Stimulated activated CD4-positive, alpha-beta T cell treated with anti-CD3 and anti-CD28 coated beads, Interleukin-4, amount 100 ng/mL, for 1 hour (primary cell): Measurements from ENCODE around the gene TPTE.
"Not testable (repeated sequence)": the region's sequence is repeated elsewhere in the genome, so short reads cannot be mapped to it uniquely, and the experiment has no call there.

Experiments
- DNase-seq: peaks from one replicate; pipeline ENCODE4 v3.0.0-alpha.2; 2020

TPTE gene

DNA sequence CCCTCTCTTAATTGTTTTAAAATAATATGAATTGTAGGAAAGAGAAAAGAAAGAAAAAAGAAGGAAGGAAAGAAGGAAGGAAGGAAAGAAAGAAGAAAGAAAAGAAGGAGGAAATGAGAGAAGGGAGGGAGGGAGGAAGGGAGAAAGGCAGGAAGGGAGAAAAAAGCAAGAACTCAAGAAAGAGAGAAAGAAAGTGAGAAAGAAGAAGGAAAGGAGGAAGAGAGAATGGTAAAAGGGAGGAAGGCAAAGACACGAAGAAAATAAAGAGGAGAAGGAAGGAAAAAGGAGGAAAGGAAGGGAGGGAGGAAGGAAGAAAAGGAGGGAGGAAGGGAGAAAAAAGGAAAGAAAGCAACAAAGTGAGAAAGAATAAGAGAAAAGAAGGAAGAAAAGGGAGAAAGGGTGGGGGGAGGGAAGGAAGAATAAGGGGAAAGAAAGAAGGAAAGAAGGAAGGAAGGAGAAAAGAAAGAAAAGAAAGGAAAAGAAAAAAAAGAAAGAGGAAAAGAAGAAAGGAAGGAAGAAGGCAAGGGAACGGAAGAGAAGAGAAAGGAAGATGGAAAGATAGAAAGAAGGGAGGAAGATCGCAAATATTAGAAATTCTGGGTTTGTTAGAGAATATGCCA lies 95.9 kb downstream of the TPTE start:
- not testable (repeated sequence) for DNase-seq

DNA sequence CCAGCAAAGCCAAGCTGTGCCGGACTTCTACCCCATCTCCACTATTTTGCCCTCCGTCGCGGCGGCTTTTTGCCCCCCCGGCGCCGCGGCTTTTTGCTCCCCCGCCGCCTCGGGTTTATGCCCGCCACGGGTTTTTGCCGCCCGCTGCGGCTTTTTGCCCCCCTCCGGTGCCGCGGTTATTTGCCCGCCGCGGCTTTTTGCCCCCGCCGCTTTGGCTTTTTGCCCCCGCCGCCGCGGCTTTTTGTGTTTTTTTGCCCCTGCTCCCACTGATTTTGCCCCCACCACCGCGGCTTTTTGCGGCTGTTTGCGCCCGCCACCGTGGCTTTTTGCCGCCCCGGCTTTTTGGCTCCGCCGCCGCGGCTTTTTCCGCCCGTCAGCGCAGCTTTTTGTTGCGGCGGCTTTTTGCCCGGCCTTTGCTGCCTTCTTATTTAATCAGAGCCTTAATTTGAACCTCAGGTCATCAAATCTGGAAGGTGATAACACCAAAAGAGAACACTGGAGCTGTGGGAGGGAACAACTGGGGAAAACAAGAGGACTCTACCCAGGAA lies 106.0 kb downstream of the TPTE start:
- no peak for DNase-seq

DNA sequence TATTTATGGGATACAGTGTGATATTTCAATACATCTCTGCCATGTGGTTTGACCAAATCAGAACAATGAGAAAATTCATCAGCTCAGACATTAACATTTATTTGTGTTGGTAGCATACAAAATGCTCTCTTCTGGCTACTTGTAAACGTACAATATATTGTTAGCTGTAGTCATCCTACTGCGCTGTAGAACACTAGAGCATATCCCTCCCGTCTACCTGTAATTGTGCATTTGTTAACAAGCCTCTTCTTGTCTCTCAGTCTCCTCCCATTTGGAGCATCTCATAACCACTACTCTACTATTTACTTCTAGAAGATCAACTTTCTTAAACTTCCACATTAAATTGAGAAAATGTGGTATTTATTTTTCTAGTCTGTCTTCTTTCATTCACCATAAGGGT lies 107.9 kb downstream of the TPTE start:
- not testable (repeated sequence) for DNase-seq

DNA sequence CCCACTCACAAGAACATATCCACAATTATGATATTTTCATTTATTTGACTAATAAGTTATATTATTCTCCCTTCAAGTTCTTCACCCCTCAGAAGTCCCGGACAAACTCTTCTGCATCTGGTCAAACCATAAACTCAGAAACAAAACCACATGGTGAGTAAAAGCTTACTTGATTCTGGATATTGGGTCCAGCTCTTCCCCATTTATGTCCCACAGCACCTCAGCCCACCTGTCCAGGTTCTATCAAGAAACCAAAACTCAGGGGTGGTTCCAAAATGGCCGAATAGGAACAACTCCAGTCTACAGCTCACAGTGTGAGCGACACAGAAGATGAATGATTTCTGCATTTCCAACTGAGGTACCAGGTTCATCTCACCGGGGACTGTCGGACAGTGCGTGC lies 109.4 kb downstream of the TPTE start:
- not testable (repeated sequence) for DNase-seq

DNA sequence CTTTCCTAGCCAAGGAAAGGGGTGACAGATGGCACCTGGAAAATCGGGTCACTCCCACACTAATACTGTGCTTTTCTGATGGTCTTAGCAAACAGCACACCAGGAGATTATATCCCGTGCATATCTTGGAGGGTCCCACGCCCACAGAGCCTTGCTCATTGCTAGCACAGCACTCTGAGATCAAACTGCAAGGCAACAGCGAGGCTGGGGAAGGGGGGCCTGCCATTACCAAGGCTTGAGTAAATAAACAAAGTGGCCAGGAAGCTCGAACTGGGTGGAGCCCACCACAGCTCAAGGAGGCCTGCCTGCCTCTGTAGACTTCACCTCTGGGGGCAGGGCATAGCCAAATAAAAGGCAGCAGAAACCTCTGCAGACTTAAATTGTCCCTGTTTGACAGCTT lies 109.9 kb downstream of the TPTE start:
- DNase-seq = not testable (repeated sequence)

DNA sequence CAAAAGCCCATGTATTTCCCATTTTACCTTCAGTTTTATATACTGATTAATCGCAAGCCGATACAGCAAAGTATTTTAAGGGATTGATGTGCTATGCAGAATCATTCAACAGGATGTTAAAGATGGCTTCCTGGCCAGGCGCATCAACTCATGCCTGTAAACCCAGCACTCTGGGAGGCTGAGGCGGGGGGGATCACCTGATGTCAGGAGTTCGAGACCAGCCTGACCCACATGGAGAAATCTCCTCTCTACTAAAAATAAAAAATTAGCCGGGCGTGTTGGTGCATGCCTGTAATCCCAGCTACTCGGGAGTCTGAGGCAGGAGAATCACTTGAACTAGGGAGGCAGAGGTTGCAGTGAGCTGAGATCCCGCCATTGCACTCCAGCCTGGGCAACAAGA lies 116.8 kb downstream of the TPTE start:
- not testable (repeated sequence) for DNase-seq

DNA sequence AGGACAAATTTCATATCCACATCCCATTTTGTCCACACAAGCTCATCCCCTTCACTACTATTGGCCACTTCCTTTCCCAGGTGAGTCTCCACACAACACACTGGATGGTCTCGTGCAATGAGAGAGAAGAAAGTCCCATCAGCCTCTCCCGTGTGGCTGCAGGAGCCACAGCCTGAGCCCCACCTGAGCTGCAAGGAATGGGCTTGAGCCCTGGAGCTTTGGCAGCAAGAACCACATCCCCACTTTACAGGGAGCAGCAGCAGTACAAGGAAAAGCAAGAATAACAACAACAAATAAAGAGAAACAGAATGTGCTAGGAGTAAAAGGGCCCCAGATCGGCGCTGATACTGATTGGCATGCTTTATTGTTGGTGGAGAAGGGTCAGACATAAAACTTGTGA lies 117.7 kb downstream of the TPTE start:
- no peak for DNase-seq

DNA sequence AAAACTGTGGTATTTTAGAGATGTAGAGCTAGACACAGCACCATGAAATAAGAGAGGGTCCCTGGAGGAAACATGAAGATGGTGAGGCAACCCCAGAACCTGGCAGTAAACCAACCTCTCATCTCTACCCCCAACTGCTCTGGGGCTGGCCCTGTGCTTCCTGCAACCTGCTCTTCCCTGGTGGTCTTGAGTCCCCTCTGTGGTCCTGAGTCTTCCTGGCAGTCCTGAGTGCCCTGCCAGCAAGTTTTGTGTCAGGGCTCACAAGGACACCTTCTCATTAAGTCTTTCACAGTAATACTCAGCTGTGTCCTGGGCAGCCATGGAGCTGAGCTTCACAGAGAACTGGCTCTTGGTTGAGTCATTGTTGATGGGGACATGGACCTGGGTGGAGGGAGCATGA lies 118.4 kb downstream of the TPTE start:
- DNase-seq = not testable (repeated sequence)

DNA sequence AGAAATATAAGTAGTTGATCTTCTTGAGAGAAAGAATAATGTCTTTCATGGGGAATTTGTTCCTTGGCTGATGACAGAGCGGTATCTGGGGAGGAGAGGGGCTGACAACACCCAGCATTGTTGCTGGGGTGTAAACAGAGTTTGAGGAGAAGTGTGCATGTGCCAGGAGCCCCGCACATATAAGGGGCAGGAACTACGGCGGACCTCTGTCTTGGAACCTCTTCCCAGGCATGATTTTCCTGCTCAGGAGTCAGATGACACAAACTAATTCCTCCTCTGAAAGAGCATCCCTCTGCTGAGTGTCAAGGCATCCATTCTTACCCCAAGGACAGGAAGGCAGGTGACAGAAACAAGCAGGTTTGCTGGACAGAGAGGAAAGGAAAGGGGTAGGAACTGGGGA lies 119.1 kb downstream of the TPTE start:
- DNase-seq = no peak

DNA sequence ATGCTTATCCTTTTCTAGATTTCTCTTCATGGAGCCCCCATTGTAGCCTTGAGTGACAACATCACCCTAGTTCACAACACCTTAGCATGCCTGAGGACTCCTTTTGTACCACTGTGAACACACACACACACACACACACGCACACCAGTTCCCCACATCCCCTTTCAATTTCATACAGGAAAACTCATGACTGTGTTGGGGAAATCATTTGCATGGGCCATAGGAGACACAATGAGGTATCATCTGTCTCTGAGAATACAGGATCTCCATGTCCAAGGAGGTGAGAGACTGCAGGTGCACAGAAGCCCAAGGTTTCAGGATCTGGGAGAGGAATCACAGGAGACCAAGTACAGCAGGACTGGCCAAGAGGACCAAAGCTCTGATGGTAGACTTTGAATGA lies 119.7 kb downstream of the TPTE start:
- no peak for DNase-seq

DNA sequence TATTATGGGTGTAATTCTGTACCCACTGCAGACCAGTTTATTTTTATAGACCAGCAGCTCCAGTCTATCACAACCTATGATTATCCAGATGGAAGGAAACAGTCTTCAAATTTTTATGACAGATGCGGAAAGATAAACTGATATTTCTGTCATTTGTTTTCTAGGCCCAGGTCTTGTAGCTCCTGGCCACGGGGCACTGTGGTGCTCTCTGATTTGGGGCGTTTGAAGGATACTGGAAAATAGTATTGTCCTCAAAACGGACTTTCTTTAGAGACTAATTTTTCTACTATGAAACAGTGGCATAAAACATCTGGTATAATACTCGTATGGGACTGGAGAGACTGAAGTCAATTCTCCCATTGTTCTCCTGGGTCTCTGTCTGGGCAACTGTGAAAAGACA lies 124.3 kb downstream of the TPTE start:
- not testable (repeated sequence) for DNase-seq

DNA sequence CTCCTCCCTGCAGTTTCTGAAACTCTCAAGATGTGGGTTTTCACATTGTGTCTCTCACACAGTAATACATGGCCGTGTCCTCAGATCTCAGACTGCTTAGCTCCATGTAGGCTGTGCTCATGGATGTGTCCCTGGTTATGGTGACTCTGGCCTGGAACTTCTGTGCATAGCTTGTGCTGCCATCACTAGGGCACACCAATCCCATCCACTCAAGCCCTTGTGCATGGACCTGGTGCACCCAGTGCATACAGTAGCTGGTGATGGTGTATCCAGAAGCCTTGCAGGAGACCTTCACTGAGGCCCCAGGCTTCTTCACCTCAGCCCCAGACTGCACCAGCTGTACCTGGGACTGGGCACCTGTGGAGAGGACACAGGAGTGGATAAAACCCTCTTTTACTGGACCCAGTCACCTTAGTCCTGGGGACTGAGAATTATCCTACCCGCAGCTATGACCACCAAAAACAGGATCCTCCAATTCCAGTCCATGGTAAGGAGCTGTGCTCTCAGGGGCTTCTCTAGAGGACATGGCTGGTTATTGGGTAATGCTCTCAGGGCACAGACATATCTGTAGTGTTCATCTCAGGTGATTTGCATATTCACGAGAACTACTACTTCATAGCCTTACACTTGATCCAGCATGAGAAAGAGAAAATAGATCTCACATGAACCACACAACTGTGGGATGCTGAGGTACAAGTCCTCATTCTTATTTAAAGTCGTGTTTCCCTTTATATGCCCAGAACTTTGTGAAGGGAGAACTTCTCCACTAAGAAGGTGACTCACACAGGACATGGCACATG lies 128.2 kb downstream of the TPTE start:
- not testable (repeated sequence) for DNase-seq

DNA sequence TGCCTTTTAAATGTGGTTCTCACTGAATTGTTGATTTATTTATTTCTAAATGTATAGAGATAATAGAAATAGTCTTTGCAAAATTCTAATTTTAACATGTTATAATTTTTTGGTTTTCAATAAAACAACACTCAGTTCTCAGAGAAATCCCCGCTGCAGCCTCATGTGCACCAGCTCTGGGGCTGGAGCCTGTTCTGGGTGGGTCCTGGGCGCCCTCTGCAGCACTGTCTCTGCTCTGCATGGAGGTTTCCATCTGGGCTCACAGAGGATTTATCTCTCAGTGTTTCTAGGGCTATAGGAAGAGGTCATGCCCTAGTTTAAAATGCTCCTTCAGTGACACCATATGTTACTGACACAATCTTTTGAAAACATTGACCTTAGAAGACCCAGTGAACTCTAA lies 128.9 kb downstream of the TPTE start:
- DNase-seq = not testable (repeated sequence)
